Anterior cingulate cortex (tissue), 58 donors: ENCODE results near the gene CD58.
"Not testable (repeated sequence)": the region's sequence is repeated elsewhere in the genome, so short reads cannot be mapped to it uniquely, and the experiment has no call there.

Experiments used
- DNase-seq, 58 donors: peaks; one replicate each; lab custom pipeline; 2025; lab: John Stamatoyannopoulos, UW

The CD58 gene

GRCh38 chr1:116570358-116571214 lies at the start of gene CD58:
TSS of gene CD58 (minus strand) at chr1:116571026. CDS start at chr1:116570972, 54 bp downstream.
- DNase-seq = peak in 56 of 58 donors; percentile 17 to 80 (median 62)

GRCh38 chr1:116620392-116620791 lies 49.6 kb upstream of the CD58 start:
- DNase-seq = not testable (repeated sequence)

- not testable (repeated sequence) for DNase-seq
These were observed 48.3 kb upstream of the CD58 start for GRCh38 chr1:116619106-116619505.

GRCh38 chr1:116617808-116618207 lies 47.0 kb upstream of the CD58 start:
- not testable (repeated sequence) for DNase-seq

- DNase-seq = not testable (repeated sequence)
These were observed 43.0 kb upstream of the CD58 start for GRCh38 chr1:116613825-116614224.

GRCh38 chr1:116609801-116610371 lies 39.1 kb upstream of the CD58 start:
- not testable (repeated sequence) for DNase-seq

- DNase-seq = not testable (repeated sequence)
These were observed 38.0 kb upstream of the CD58 start for GRCh38 chr1:116608841-116609240.

GRCh38 chr1:116608151-116608550 lies 37.3 kb upstream of the CD58 start:
- DNase-seq = not testable (repeated sequence)

GRCh38 chr1:116607463-116607862 lies 36.6 kb upstream of the CD58 start:
- not testable (repeated sequence) for DNase-seq

- not testable (repeated sequence) for DNase-seq
These were observed 35.2 kb upstream of the CD58 start for GRCh38 chr1:116606067-116606466.

- DNase-seq = no peak
These were observed 34.5 kb upstream of the CD58 start for GRCh38 chr1:116605315-116605714.

- not testable (repeated sequence) for DNase-seq
These were observed 33.6 kb upstream of the CD58 start for GRCh38 chr1:116604408-116604807.

GRCh38 chr1:116603646-116604045 lies 32.8 kb upstream of the CD58 start:
- DNase-seq = not testable (repeated sequence)

GRCh38 chr1:116599369-116599768 lies 28.5 kb upstream of the CD58 start:
- not testable (repeated sequence) for DNase-seq

- DNase-seq = not testable (repeated sequence)
These were observed 27.7 kb upstream of the CD58 start for GRCh38 chr1:116598420-116599036.

GRCh38 chr1:116597388-116597787 lies 26.6 kb upstream of the CD58 start:
- not testable (repeated sequence) for DNase-seq

- not testable (repeated sequence) for DNase-seq
These were observed 26.0 kb upstream of the CD58 start for GRCh38 chr1:116596742-116597307.

- peak in 11 of 58 donors; percentile 6 to 46 (median 15) for DNase-seq
These were observed 25.3 kb upstream of the CD58 start for GRCh38 chr1:116595946-116596741.

GRCh38 chr1:116595065-116595840 lies 24.4 kb upstream of the CD58 start:
- DNase-seq = not testable (repeated sequence)
